DOHH2 (cell line): ENCODE data around the gene ARID5A.

Experiments used
- EZH2phosphoT487 ChIP-seq: fragments of 200-600 bp; sonication (generic); IDR thresholded peaks from 2 replicates; pipeline ENCODE4 v1.6.1; 2017; ENCODE audit warnings: borderline replicate concordance, mild to moderate bottlenecking, antibody characterized with exemption, low read length, moderate library complexity, mixed read lengths
- TF ChIP-seq, protein P1 (sequence below): fragments of 200-600 bp; sonication (generic); IDR thresholded peaks from one replicate; pipeline ENCODE4 v1.5.1; 2014; ENCODE audit warnings: antibody characterized with exemption, mild to moderate bottlenecking, low read depth, low read length; ENCODE audit not compliant: poor library complexity, severe bottlenecking

DNA sequence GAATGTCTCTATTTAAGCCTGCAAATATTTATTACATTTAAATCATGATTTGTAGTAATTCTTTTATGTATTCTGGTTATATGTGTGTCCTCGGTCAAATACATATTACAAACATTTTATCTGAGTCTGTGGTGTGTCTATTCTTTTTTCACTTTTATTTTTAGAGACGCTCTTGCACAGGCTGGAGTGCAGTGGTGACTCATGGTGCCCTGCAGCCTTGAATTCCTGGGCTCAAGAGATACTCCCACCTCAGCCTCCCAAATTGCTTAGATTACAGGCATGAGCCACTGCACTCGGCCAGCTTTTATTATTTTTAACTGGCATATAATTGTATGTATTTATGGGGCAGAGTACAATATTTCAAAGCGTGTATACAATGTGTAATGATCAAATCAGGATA lies 47.5 kb downstream of the ARID5A start:
- TF ChIP-seq, protein P1, sequence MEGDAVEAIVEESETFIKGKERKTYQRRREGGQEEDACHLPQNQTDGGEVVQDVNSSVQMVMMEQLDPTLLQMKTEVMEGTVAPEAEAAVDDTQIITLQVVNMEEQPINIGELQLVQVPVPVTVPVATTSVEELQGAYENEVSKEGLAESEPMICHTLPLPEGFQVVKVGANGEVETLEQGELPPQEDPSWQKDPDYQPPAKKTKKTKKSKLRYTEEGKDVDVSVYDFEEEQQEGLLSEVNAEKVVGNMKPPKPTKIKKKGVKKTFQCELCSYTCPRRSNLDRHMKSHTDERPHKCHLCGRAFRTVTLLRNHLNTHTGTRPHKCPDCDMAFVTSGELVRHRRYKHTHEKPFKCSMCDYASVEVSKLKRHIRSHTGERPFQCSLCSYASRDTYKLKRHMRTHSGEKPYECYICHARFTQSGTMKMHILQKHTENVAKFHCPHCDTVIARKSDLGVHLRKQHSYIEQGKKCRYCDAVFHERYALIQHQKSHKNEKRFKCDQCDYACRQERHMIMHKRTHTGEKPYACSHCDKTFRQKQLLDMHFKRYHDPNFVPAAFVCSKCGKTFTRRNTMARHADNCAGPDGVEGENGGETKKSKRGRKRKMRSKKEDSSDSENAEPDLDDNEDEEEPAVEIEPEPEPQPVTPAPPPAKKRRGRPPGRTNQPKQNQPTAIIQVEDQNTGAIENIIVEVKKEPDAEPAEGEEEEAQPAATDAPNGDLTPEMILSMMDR: no peak
- no peak for TF ChIP-seq EZH2phosphoT487
